GM13977 (cell line): Measurements from ENCODE around the gene RAP2A.

Source experiments
- DNase-seq: peaks from one replicate; pipeline ENCODE4 v3.0.0; 2012; ENCODE audit warnings: low spot score
- CTCF ChIP-seq: IDR thresholded peaks from 2 replicates; pipeline ENCODE4 v1.5.1; 2012; ENCODE audit warnings: mild to moderate bottlenecking, control low read depth; ENCODE audit not compliant: insufficient read depth; ENCODE audit errors: extremely low read depth, missing control alignments
- in situ Hi-C: fragments of 300-500 bp; cut with MboI; formaldehyde crosslinking; loops from one replicate; pipeline ENCODE4 v1.12.0; 2022; ENCODE audit warnings: low sequenced_read_pairs, low pct_unique_long_range_greater_than_20kb, mixed read lengths, inconsistent platforms; ENCODE audit not compliant: unreplicated experiment

The RAP2A gene

GRCh38 chr13:97413694-97414093 is 20.3 kb upstream of the RAP2A start:
- TF ChIP-seq CTCF, result no peak
- DNase-seq, result no peak
- in situ Hi-C loops, result no loop called here

GRCh38 chr13:97414392-97414791 is 19.6 kb upstream of the RAP2A start:
- in situ Hi-C loops, result no loop called here
- no peak for TF ChIP-seq CTCF
- no peak for DNase-seq

- in situ Hi-C loops, result no loop called here
- TF ChIP-seq CTCF, result no peak
- DNase-seq, result no peak
Observed at GRCh38 chr13:97417698-97418097, 16.3 kb upstream of the RAP2A start.

GRCh38 chr13:97422118-97423054 is 11.6 kb upstream of the RAP2A start:
- in situ Hi-C loops, result no loop called here

GRCh38 chr13:97423300-97424045 is 10.5 kb upstream of the RAP2A start:
- in situ Hi-C loops, result no loop called here
- no peak for TF ChIP-seq CTCF
- no peak for DNase-seq

More at GRCh38 chr13:97422118-97423054, 11.6 kb upstream of the RAP2A start:
- no peak for TF ChIP-seq CTCF
- no peak for DNase-seq

GRCh38 chr13:97425590-97425989 is 8.4 kb upstream of the RAP2A start:
- in situ Hi-C loops, result no loop called here
- TF ChIP-seq CTCF, result no peak
- no peak for DNase-seq
